Right renal cortex interstitium (tissue), 3 donors: ENCODE results near the gene CCDC83. TPM values are rescaled to one million over a fixed set of nuclear protein-coding genes. Genes with fewer than 3 reads are reported as not detected.

Source experiments
- polyA plus RNA-seq, 3 donors: library from polyadenylated mRNA; unstranded; fragments of 120-200 nt; gene quantifications; one replicate each; pipeline ENCODE4 v1.2.1, GENCODE V29; 2013; ENCODE audit not compliant: insufficient read length in 3 of 3

The CCDC83 gene
- polyA plus RNA-seq, 3 donors: not detected

Other genes starting within 250 kb of the CCDC83 start
- 10 to 100 TPM; 11.5 to 14.0 (median 13.3) TPM for gene DLG2, start 228.0 kb upstream of the CCDC83 start, polyA plus RNA-seq
- gene TMEM126B, start 226.8 kb upstream of the CCDC83 start, polyA plus RNA-seq: 10 to 100 TPM; 70.4 to 75.5 (median 72.2) TPM
- gene TMEM126A, start 207.4 kb upstream of the CCDC83 start, polyA plus RNA-seq: 10 to 100 TPM; 35.1 to 38.9 (median 38.3) TPM
- gene CREBZF, start 190.3 kb upstream of the CCDC83 start, polyA plus RNA-seq: 100 to 1,000 TPM in 2 of 3 donors, 10 to 100 TPM in 1; 94.2 to 116 (median 103) TPM
- 1 to 10 TPM; 4.4 to 5.7 (median 4.6) TPM for gene CCDC89, start 169.2 kb upstream of the CCDC83 start, polyA plus RNA-seq
- gene SYTL2, start 44.2 kb upstream of the CCDC83 start, polyA plus RNA-seq: 10 to 100 TPM; 69.4 to 76.6 (median 69.6) TPM
- 100 to 1,000 TPM; 263 to 279 (median 277) TPM for gene PICALM, start 213.7 kb downstream of the CCDC83 start, polyA plus RNA-seq